OCI-LY3 (cell line): ENCODE data around the gene CRYBB2.
"Not testable (repeated sequence)": the region's sequence is repeated elsewhere in the genome, so short reads cannot be mapped to it uniquely, and the experiment has no call there.

Experiments
- H2AFZ ChIP-seq: fragments of 200-600, 300-600 bp; shearing (Covaris generic); 2 replicates; pipeline ENCODE4 v1.6.0; 2014; ENCODE audit warnings: antibody characterized with exemption, low read depth, low read length
- H3K27ac ChIP-seq: fragments of 200-600, 300-600 bp; sonication (generic); 2 replicates; pipeline ENCODE4 v1.5.1; 2014; ENCODE audit warnings: mild to moderate bottlenecking, low read length, moderate library complexity, mixed read lengths
- H3K27me3 ChIP-seq: fragments of 200-600, 300-600 bp; sonication (generic); 2 replicates; pipeline ENCODE4 v1.6.1; 2014; ENCODE audit warnings: low read depth, low read length, mixed read lengths
- H3K36me3 ChIP-seq: fragments of 200-600, 300-600 bp; sonication (generic); replicated peaks from 2 replicates; pipeline ENCODE3; 2014; ENCODE audit warnings: low read depth, low read length, mixed read lengths
- H3K4me1 ChIP-seq: fragments of 300-600, 200-600 bp; sonication (generic); 2 replicates; pipeline ENCODE4 v1.6.1; 2014; ENCODE audit warnings: low read length, mixed read lengths
- H3K4me2 ChIP-seq: fragments of 200-600, 300-600 bp; sonication (generic); 2 replicates; pipeline ENCODE4 v1.6.1; 2014; ENCODE audit warnings: low read length, mixed read lengths
- H3K4me3 ChIP-seq: fragments of 300-600, 200-600 bp; sonication (generic); 2 replicates; pipeline ENCODE4 v1.5.1; 2014; ENCODE audit warnings: antibody characterized with exemption, mild to moderate bottlenecking, low read length, moderate library complexity
- H3K79me2 ChIP-seq: fragments of 300-600, 200-600 bp; shearing (Covaris generic); 2 replicates; pipeline ENCODE4 v1.6.1; 2014; ENCODE audit warnings: mild to moderate bottlenecking, low read length, mixed read lengths
- H3K9ac ChIP-seq: fragments of 300-600, 200-600 bp; shearing (Covaris generic); 2 replicates; pipeline ENCODE4 v1.6.0; 2014; ENCODE audit warnings: mild to moderate bottlenecking, low read length, moderate library complexity
- H3K9me3 ChIP-seq: fragments of 200-600, 300-600 bp; shearing (Covaris generic); 2 replicates; pipeline ENCODE4 v1.6.1; 2014; ENCODE audit warnings: low read length, mixed read lengths; ENCODE audit not compliant: insufficient read depth
- H4K20me1 ChIP-seq: fragments of 200-600, 300-600 bp; sonication (generic); 2 replicates; pipeline ENCODE4 v1.6.1; 2016; ENCODE audit warnings: low read length, mixed read lengths; ENCODE audit not compliant: insufficient read depth

The CRYBB2 gene

GRCh38 chr22:25270061-25270460, 50.6 kb downstream of the CRYBB2 start:
- not testable (repeated sequence) for H3K4me3 ChIP-seq, H3K79me2 ChIP-seq, H3K27me3 ChIP-seq, H3K36me3 ChIP-seq, H3K9ac ChIP-seq, H4K20me1 ChIP-seq, H3K4me2 ChIP-seq, H2AFZ ChIP-seq, H3K4me1 ChIP-seq, H3K27ac ChIP-seq
- peaks cover 12% of the 10 kb centered on the region for H3K9me3 ChIP-seq

- H3K9ac ChIP-seq, H3K27ac ChIP-seq, H3K36me3 ChIP-seq, H4K20me1 ChIP-seq, H3K9me3 ChIP-seq, H2AFZ ChIP-seq, H3K4me2 ChIP-seq, H3K4me1 ChIP-seq, H3K4me3 ChIP-seq, H3K79me2 ChIP-seq, H3K27me3 ChIP-seq: not testable (repeated sequence)
Observed at GRCh38 chr22:25273231-25273630, 53.8 kb downstream of the CRYBB2 start.

GRCh38 chr22:25273928-25274327, 54.5 kb downstream of the CRYBB2 start:
- H3K36me3 ChIP-seq, result not testable (repeated sequence)

GRCh38 chr22:25280118-25280517, 60.7 kb downstream of the CRYBB2 start:
- not testable (repeated sequence) for H2AFZ ChIP-seq, H3K4me2 ChIP-seq, H3K36me3 ChIP-seq, H3K9ac ChIP-seq, H3K9me3 ChIP-seq, H3K27me3 ChIP-seq, H3K27ac ChIP-seq, H3K4me3 ChIP-seq, H3K79me2 ChIP-seq, H4K20me1 ChIP-seq, H3K4me1 ChIP-seq

More at GRCh38 chr22:25273928-25274327, 54.5 kb downstream of the CRYBB2 start:
- H3K4me2 ChIP-seq, H3K9ac ChIP-seq, H3K79me2 ChIP-seq, H2AFZ ChIP-seq, H3K9me3 ChIP-seq, H3K27me3 ChIP-seq, H3K4me1 ChIP-seq, H3K4me3 ChIP-seq, H4K20me1 ChIP-seq, H3K27ac ChIP-seq: not testable (repeated sequence)
